IMR-90 (cell line): ENCODE results near the gene PIP5K1C.

Source experiments
- BHLHE40 ChIP-seq: fragments of 150-350 bp; IDR thresholded peaks from 2 replicates; pipeline ENCODE4 v1.6.1; 2016; ENCODE audit warnings: mild to moderate bottlenecking, low read depth, low read length
- CHD1 ChIP-seq: IDR thresholded peaks from 2 replicates; pipeline ENCODE4 v1.6.1; 2012; ENCODE audit warnings: low read depth, low read length, improper control_type of control experiment
- FOS ChIP-seq: fragments of 150-350 bp; IDR thresholded peaks from 2 replicates; pipeline ENCODE4 v1.6.1; 2016; ENCODE audit warnings: low read depth, low read length
- MAFK ChIP-seq: IDR thresholded peaks from 2 replicates; pipeline ENCODE4 v1.6.1; 2012; ENCODE audit warnings: low read depth, low read length, improper control_type of control experiment
- MXI1 ChIP-seq: IDR thresholded peaks from 2 replicates; pipeline ENCODE4 v1.6.1; 2012; ENCODE audit warnings: low read depth, mild to moderate bottlenecking, low read length, moderate library complexity, borderline replicate concordance
- NFE2L2 ChIP-seq: fragments of 150-350 bp; IDR thresholded peaks from 2 replicates; pipeline ENCODE4 v1.6.1; 2016; ENCODE audit warnings: low read depth, mild to moderate bottlenecking, low read length
- POLR2A ChIP-seq: IDR thresholded peaks from 2 replicates; pipeline ENCODE4 v1.6.1; 2012; ENCODE audit warnings: mild to moderate bottlenecking, low read depth, low read length
- RFX5 ChIP-seq: IDR thresholded peaks from 2 replicates; pipeline ENCODE4 v1.8.0; 2012; ENCODE audit warnings: low read depth, mild to moderate bottlenecking, low read length, moderate library complexity
- TF ChIP-seq, protein P1 (sequence below): conservative IDR thresholded peaks from 2 replicates; pipeline ENCODE4 v1.5.1; 2012; ENCODE audit warnings: mild to moderate bottlenecking, low read depth, low read length, improper control_type of control experiment
- TF ChIP-seq, protein P2 (sequence below): fragments of 150-350 bp; IDR thresholded peaks from 2 replicates; pipeline ENCODE4 v1.6.1; 2016; ENCODE audit warnings: low read depth, mild to moderate bottlenecking, low read length, moderate library complexity, borderline replicate concordance
- TF ChIP-seq, protein P3 (sequence below): fragments of 150-350 bp; IDR thresholded peaks from 2 replicates; pipeline ENCODE4 v1.6.1; 2017; ENCODE audit warnings: mild to moderate bottlenecking, antibody characterized with exemption, low read length, low read depth

DNA sequence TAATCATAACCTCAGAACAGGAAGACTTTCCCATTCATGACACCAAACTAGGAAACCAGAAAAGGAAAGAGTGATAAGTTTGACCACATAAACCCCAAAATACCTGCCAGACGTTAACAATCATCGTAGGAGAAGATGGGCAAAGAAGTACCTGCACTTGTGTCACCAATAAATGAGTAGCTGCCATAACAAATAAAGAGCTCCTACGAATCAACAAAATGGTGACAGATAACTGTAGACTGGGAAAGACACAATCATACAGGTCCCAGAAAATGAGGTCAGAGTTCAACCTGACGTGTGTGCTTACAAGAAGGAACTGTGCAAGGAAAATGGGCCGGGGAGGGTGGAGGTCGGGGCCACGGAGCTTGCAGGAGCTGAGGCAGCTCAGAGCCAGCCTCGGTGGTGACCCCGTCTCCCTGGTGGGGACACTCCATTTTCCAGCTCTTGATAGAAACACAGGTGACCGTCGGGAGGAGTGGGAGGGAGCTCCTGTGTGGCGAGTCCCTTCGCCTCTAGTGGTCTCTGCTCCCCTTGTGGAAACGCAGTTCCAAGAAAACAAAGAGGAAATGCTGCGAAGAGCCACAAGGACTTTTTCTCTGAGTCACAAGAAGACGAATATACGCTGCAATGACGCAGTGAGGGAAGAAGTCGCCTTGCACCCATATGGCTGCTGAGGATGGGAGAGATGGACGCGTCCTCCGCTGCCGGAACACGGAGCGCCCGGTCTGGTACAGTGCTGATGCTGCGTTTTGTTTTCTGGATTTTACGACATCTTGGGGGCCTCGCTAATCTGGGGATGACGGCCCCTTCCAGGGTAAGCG is 9.5 kb downstream of the PIP5K1C start:
- no peak for TF ChIP-seq CHD1
- TF ChIP-seq, protein P1, sequence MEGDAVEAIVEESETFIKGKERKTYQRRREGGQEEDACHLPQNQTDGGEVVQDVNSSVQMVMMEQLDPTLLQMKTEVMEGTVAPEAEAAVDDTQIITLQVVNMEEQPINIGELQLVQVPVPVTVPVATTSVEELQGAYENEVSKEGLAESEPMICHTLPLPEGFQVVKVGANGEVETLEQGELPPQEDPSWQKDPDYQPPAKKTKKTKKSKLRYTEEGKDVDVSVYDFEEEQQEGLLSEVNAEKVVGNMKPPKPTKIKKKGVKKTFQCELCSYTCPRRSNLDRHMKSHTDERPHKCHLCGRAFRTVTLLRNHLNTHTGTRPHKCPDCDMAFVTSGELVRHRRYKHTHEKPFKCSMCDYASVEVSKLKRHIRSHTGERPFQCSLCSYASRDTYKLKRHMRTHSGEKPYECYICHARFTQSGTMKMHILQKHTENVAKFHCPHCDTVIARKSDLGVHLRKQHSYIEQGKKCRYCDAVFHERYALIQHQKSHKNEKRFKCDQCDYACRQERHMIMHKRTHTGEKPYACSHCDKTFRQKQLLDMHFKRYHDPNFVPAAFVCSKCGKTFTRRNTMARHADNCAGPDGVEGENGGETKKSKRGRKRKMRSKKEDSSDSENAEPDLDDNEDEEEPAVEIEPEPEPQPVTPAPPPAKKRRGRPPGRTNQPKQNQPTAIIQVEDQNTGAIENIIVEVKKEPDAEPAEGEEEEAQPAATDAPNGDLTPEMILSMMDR, result no peak
- TF ChIP-seq MAFK, result no peak
- no peak for TF ChIP-seq FOS
- TF ChIP-seq POLR2A, result no peak
- no peak for TF ChIP-seq MXI1
- TF ChIP-seq BHLHE40, result no peak
- TF ChIP-seq, protein P2, sequence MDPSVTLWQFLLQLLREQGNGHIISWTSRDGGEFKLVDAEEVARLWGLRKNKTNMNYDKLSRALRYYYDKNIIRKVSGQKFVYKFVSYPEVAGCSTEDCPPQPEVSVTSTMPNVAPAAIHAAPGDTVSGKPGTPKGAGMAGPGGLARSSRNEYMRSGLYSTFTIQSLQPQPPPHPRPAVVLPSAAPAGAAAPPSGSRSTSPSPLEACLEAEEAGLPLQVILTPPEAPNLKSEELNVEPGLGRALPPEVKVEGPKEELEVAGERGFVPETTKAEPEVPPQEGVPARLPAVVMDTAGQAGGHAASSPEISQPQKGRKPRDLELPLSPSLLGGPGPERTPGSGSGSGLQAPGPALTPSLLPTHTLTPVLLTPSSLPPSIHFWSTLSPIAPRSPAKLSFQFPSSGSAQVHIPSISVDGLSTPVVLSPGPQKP, result no peak
- no peak for TF ChIP-seq RFX5
- no peak for TF ChIP-seq NFE2L2
- TF ChIP-seq, protein P3, sequence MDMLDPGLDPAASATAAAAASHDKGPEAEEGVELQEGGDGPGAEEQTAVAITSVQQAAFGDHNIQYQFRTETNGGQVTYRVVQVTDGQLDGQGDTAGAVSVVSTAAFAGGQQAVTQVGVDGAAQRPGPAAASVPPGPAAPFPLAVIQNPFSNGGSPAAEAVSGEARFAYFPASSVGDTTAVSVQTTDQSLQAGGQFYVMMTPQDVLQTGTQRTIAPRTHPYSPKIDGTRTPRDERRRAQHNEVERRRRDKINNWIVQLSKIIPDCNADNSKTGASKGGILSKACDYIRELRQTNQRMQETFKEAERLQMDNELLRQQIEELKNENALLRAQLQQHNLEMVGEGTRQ, result no peak
